HG03378 (cell line): Measurements from ENCODE around the gene U2SURP.
"Not testable (repeated sequence)": the region's sequence is repeated elsewhere in the genome, so short reads cannot be mapped to it uniquely, and the experiment has no call there.

ENCODE experiments used
- ATAC-seq: cut with Tn5 transposase; IDR thresholded peaks from one replicate; pipeline ENCODE4 v1.9.1; 2021; ENCODE audit warnings: mild to moderate bottlenecking, moderate library complexity; ENCODE audit not compliant: unreplicated experiment

U2SURP gene

DNA sequence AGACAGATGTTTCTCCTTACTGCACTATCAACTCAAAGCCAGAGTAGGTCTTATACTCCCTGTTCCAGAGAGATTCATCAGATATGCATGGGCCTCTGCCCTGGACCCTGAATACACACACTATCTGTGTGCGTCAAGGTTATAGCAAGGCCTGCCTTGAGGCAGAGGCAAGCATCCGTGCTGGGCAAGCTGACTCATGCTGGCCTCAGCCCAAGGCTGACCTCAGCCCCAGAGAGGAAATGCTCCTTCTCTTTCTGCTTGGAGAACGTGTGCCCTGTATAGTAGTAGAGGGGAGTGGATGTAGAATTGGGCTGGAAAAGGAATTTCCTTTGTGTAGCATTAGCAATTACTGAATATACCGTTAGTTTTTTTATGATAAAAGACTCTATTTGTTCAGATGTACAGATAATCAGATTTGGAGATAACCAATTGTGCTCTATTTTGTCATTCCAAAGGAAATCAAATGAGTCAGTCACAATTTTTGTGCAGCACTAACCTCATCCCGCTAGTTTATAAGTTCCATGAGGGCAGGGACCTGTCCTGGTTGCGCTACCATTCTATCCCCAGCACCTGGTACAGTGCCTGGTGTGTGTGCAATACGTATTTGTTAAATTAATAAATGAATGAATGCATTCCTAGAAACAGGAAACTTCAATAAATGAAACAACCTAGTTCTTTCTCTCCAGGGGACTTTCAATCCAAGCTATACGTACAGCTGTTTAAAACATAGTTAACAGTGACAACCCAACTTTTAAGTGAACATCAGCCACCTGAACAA lies 24.6 kb upstream of the U2SURP start:
- no peak for ATAC-seq

DNA sequence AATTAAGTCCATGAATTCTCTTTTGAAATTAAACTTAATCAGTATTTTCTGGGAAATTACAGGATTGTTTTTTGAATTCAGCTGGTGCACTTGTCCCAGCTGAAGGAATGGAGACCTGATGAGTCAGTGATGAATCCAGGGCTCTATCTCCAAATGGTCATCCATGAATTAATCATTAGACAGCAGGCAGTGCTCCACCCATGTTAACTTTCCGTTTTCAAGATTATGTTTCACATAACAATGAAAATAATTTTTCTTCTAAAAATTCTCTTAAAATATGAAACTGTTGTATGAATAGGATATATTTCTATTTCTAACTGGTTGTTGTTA lies 24.0 kb upstream of the U2SURP start:
- ATAC-seq, result no peak

DNA sequence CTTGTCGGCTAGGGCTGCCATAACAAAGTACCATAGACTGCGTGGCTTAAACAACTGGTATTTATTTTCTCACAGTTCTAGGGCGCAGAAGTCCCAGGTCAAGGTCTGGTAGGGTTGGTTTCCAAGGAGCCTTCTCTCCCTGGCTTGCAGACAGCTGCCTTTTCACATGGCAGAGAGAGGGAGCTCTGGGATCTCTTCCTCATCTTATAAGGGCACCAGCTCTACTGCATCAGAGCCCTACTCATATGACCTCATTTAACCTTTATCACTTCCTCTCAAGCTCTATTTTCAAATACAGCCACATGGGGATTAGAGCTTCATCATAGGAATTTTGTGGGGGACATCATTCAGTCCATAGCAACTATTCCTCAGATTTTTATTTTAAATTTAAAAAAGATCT lies 20.3 kb upstream of the U2SURP start:
- ATAC-seq, result no peak

DNA sequence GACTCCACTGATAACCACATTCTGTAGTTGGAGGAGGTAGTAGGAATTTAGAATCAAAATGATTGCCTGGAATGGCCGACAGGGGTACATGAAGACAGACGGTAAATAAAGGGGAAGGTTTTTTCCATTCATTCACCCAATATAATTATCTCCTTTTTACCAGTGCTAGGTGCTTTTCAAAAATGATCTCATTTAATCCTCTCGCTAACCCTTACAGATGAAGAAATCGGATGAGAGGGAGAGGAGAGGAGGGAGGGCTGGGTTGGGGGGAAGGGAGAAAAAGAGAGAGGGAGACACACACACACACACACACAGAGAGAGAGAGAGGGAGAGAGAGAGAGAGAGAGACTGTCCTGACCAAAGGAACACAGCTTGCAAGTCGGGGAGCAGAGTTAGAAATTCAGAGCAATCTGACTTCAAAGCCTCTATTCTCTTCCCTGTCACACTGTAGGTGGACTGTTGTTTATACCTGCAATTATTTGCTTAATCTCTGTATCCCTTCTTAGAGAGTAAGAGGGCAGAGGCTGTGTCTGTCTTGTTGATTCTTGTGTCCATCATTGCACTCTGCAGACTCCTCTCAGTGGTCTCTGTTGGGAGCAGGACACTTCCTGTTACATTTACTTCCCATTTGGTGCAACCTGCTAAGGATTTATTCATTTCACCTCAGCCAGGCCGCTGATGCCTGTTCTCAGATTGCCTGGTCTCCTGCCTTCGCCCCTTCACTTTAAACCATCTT lies 19.2 kb upstream of the U2SURP start:
- ATAC-seq, result no peak

DNA sequence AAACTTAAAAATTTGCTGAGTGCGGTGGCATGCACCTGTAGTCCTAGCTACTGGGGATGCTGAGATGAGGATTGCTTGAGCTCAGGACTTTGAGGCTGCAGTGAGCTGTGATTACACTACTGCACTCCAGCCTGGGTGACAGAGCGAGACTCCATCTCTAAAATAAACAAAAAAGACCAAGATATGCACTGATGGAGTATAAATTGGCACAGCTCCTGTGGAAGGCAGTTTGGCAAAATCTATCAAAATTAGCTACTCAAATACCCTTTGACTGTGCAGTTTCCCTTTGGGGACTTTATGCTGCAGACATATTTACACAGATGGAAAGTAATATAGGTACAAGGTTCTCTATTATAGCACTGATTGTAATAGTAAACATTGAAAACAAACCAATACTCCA lies 18.1 kb upstream of the U2SURP start:
- no peak for ATAC-seq

DNA sequence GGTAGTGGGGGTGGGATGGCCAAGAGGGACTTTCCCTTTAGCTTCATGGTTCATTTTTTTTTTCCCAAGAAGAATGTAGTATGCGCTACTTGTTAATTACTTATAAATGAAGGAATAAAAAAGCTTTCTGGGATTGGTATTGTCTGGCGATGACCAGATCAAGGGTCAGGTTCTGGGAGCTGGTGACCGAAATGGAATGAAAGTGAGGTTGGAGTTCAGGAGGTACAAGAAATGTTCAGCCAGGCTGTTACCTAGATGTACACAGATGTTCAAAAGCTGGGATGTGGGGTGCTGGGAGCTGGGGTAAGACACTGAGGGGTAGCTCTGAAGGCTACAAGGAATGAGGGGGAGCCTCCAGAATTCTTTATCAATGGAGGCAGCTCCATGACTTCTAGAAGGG lies 17.1 kb upstream of the U2SURP start:
- no peak for ATAC-seq

DNA sequence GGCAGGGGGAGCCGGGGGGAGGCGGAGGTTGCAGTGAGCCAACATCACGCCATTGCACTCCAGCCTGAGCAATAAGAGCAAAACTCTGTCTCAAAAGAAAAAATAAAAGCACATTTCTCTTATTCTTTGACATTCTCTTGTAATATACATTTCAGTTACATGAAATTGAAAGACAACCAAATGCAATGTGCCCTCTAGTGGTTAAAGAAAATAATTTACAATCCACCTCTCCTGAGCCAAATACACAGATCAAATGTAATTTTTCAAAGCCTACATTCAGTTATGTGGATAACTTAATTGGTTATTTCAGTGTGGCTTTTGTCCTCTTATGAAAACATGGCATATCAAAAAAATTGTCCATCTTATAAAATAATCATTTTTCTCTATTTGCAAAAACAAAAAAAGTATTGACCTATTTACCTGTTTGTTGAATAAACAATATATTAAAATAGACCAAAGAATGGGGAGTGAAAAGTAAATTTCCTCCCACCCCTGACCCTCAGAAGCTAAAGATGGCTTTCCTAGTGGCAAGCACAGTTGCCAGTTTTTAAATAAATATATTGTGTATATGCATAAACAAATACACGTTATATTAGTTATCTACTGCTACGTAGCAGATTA lies 14.2 kb upstream of the U2SURP start:
- ATAC-seq, result peak; percentile 51

DNA sequence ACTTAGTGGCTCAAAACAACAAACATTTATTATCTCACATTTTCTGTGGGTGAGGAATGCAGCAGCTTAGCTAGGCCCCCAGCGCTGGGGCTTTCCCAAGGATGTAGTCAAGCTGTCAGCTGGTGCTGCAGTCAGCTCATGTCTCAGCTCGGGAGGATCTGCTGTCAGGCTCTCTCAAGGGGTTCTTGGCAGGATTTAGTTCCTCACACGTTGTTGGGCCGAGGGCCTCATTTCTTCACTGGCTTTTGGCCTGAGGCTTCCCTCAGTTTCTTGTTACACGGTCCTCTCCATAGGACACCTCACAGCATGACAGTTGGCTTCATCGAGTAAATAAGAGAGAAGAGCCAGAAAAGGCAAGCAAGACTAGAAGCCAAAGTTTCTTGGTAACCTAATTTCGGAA lies 13.7 kb upstream of the U2SURP start:
- ATAC-seq, result peak; percentile 48

DNA sequence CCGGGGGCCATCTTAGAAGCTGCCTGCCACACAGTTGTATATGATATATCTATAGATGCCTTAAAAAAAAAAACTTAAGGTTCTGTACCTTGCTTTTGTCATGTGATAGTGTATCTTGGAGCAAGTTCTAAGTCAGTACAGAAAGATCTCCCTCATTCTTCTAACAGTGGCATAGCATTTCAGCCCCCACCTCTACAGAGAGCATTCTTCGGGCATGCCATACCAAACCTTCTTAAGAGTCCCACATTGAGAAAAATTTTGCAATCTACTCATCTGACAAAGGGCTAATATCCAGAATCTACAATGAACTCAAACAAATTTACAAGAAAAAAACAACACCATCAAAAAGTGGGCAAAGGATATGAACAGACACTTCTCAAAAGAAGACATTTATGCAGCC lies 13.1 kb upstream of the U2SURP start:
- ATAC-seq, result not testable (repeated sequence)

DNA sequence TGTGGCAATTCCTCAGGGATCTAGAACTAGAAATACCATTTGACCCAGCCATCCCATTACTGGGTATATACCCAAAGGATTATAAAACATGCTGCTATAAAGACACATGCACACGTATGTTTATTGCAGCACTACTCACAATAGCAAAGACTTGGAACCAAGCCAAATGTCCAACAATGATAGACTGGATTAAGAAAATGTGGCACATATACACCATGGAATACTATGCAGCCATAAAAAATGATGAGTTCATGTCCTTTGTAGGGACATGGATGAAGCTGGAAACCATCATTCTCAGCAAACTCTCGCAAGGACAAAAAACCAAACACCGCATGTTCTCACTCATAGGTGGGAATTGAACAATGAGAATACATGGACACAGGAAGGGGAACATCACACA lies 12.5 kb upstream of the U2SURP start:
- ATAC-seq, result not testable (repeated sequence)

DNA sequence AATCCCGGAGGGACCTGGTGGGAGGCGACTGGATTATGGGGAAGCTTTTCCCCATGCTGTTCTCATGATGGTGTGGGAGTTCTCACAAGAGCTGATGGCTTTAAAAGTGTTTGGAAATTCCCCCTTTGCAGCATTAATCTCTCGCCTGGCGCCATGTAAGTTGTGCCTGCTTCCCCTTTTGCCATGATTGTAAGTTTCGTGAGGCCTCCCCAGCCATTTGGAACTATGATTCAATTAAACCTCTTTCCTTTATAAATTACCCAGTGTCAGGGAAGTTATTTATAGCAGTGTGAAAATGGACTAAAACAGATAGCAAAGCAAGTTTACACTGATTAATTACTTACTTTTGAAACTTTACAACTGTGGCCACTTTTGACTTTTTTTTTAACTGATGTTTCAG lies 10.6 kb upstream of the U2SURP start:
- no peak for ATAC-seq

DNA sequence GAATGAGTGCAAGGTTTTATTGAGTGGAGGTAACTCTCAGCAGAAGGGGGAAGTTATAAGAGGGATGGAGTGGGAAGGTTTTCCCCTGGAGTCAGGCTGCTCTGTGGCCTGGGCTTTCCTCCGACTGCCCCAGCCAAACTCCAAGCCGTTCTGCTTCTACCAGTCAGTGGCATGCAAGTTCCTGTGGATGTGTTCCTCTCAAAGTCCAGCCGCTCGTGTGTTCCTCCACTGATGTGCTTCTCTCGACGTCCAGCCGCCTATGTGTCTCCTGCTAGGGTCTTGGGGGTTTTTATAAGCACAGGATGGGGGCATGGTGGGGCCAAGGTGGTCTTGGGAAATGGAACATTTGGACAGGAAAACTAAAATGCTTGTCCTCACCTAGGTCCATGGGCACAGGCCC lies 9.0 kb upstream of the U2SURP start:
- no peak for ATAC-seq

DNA sequence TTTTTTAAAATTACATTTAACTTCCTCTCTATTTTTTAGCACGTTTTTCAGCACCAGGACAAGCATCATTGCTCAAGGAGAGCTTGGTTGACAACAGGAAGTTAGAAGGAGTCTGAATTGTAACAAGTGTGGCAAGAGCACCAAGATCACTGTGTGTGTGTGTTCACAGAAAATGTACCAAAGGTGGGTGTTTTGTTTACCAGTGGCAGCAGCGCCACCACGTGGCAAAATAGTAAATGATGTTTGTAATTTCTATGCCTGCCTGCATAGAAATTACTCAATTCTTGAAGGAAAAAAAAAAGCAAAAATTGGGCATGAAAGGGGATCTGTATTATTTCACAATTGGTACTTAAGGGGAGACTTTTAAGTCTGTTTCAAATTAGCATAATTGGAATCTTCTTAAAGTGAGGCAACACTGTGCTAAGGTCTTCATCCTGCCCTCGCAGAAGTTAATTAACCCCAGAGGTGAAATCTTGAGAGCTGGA lies 7.4 kb upstream of the U2SURP start:
- no peak for ATAC-seq

DNA sequence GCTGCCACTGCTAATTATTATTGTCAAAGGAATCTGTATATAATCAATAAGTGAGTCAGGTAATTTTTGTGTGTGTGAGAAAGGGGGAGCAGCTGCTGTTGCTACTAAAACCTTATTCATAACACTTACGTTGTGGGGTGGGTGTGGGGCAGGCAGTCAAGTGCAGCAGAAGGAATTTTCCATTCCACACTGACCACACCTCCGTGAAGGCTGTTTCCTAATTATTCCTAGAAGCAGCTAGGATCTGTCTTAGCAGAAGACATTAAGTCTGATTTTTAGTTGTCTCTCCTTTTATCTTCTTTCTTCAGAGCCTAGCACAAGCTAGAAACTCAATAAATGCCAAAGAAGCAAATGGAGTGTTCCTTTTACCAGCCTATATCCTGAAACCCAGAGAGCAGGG lies 4.0 kb upstream of the U2SURP start:
- ATAC-seq, result no peak

DNA sequence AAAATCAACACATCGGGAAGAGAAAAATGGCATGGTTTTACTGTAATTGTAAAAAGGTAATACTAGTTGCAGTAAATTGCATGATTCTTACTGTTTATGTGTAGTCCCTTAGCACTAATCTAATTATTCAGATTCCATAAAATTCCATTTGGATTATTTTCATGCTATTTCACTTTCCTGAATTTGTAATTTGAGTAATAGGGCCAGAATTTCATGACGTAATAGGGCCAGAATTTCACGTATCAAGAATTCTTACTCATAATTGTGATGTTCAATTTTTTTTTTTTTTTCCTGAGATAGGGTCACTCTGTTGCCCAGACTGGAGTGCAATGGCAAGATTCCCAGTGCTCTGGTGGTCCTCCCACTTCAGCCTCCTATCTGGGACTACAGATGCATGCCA lies 2.9 kb upstream of the U2SURP start:
- no peak for ATAC-seq

DNA sequence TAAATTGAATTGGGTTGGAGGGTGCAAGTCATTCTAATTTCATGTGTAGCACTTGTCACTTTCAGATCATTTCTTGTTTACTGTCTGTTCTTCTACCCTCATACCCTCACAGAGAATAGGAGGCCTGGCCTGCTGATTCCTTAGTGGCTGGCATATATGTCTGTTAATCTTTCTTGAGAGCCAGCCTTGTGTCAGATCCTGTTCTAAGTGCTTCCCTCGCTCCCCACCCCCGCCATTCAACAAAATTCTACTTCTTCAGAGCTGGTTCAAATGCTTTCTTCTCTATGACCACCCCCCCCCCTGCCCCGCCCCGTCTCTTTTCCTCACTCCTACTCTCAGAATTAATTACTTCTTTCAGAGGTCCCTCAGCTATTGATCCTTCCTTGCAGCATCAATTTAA lies 1.5 kb upstream of the U2SURP start:
- no peak for ATAC-seq

DNA sequence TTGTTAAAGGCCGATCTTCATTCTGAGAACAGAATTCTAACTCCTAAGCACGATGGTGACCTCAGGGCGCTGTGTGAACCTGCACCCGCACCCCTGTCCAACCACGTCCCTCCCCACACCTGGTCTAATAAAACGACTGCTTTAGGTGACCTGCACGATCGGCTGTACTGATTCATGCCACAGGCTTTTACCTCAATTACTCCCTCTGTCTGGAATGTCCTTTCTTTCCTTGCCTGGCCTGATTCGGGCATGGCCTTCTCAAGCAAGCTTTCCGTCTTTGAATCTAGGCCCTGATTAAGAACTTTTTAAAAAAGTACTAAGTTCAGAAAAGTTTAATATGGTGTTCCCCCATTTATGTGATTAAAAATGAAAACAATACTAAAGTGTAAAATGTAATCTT lies 842 bp upstream of the U2SURP start:
- ATAC-seq, result no peak

DNA sequence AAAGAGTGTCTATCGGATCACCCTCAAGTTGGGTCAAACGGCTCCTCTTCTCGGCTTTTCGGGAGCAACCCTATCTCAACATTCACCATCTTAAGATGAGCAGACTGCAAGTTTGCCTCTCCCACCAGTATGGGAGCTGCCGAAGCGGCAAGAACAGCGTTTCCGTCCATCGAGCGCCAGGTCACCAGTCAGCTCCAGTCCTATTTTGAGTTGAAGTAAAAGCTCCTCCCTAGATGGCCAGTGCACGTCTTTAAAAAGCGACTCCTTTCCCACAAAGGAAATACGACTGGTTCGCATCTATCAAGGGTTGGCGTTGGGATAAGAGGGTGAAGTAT lies 369 bp upstream of the U2SURP start:
- ATAC-seq, result peak; percentile 68

DNA sequence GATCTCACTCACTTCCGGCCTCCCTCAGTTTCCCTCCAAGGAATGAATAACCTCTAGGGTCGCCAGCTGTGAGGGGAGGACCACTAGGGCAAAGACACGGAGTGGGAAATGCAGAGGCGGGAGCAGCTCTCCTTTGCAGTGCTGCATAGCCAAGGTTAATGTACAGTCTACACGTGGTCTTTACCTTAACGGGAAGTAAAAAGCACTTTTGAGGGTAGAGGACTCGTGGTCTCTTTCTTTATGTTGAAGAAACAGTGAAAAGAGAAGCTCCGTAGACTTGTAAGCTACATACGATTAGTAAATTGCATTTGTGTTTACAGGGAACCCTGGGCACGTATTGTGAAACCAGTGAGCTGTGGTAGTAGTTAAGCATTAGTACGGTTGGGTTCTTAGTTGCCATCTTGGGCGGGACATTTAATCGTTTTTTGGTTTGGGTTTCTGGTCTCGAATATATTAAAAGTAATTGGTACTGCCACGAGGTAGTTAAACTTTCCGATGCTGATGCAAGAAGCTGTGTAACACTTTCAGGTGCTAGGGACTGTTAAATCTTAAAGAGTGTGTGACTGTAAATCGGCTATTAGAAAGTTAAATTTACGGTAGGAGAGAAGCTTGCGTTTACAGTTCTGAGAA lies 828 bp downstream of the U2SURP start:
- peak; percentile 32 for ATAC-seq

DNA sequence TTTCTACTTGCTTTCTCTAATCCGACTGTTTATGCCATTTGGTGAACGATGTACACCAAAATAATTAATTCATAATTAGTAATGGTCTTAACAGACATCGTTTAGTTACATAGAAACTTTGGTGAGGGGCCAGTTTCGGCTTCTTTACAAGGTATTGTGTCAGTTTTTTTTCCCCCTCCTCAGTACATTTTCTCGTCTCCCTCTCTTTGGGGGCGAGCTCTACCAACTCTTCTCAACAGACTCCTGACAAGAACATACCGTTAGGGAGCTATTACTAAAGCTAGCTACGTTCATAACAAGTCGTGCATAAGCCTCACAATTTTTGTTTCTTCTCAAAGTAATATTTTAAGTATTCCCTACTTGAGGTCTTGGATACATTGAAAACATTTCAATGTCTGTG lies 1.4 kb downstream of the U2SURP start:
- no peak for ATAC-seq

DNA sequence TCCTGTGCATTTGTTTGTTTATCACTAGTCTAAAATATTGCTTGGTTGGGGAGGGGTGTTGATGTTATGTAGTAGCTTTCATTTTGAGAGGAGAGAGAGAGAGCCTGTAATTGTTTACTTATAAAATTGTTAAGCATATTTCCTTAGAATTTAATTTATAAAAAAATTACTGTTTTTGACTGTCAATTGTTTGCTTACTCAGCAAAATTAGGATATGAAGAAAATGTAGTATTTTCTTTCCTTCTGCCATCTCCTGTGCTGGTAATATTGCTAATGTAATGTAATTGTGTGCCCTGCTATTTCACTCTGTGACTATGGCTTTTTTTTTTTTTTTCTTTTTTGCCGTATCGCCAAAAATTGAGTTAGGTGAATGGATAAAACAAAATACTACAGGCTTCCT lies 3.5 kb downstream of the U2SURP start:
- no peak for ATAC-seq

DNA sequence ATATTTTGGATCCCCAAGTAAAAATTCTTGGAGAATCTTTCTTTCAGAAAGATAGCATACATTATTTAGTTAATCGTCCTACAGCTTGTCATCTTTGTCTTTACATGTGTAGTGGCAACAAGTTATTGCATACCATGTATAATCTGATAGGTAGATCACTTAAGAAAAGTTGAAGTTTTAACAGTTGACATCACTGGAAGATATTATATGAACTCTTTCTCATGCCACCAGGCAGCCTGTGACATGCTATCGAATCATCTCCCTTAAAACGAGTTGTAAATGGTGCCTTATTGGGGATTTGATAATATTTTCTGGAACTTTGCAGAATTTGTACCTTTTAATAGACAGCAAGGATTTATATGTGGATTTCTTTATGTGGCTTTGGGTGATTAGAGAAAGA lies 8.7 kb downstream of the U2SURP start:
- no peak for ATAC-seq
